ENCODE measurements around the gene TEX264. TPM values are rescaled to one million over a fixed set of nuclear protein-coding genes. Genes with fewer than 3 reads are reported as not detected.

The TEX264 gene
- total and polyA plus RNA-seq, 2 experiments from 2014 or later, result 59.6 to 98.7 TPM

DNA sequence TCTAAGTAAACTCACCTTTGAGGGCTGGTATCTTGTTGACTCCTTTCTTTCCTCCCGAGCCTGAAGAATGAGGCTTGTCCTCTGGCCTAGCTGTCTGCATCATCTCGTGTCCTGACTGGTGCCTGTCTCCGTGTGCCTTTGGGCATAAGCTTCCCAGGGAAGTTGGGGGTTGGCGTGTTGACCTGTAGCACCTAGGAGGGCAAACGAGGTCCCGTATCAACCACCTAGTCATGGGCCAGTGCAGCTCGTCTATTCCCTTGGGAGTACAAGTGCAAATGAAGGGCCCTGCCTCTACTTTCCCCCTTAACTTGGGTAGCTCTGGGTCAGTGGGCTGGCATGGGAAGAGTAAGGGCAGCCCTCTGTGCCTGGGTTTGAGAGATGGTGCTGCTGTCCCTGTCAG lies 8.7 kb downstream of the TEX264 start:
- no peak overlapping the region for H3K27ac ChIP-seq
- peaks cover 4% of the 10 kb centered on the region for H3K4me1 ChIP-seq (ENCODE audit: insufficient read depth)

DNA sequence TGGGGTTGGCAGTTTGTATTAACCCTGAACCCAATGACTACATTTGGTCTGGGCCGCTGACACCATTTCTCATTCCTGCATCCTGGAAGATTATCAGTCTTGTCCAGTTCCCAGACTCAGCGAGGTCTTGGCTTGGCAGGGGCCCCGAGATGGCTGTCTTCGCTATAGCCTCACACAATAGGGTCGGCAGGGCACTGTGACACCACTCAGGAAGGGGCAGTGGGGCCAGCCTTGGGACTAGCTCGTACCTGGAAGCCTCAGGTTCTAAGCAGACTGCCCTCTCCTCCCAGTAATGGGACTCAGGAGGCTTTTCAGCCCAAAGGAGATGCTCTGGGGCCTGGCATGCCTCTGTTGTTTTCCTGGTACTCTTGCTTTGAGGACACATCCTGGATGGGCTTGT lies 9.1 kb downstream of the TEX264 start:
- H2AFZ ChIP-seq, result no peak overlapping the region
- H3K79me2 ChIP-seq, result peaks cover 5% of the 10 kb centered on the region
- 96% methylated on average over 6 of the region's 6 CpGs for WGBS (ENCODE audit: low lambda C conversion rate, missing lambda C conversion rate)
- DNase-seq (ENCODE audit: low spot score), result no peak
- TF ChIP-seq EZH2phosphoT487 (IDR thresholded peaks at IDR 0.05; ENCODE audit: low read depth, severe bottlenecking, unreplicated experiment), result no peak
- no peak for TF ChIP-seq EZH2 (IDR thresholded peaks at IDR 0.05; ENCODE audit: borderline replicate concordance)
- TF ChIP-seq, protein P1, sequence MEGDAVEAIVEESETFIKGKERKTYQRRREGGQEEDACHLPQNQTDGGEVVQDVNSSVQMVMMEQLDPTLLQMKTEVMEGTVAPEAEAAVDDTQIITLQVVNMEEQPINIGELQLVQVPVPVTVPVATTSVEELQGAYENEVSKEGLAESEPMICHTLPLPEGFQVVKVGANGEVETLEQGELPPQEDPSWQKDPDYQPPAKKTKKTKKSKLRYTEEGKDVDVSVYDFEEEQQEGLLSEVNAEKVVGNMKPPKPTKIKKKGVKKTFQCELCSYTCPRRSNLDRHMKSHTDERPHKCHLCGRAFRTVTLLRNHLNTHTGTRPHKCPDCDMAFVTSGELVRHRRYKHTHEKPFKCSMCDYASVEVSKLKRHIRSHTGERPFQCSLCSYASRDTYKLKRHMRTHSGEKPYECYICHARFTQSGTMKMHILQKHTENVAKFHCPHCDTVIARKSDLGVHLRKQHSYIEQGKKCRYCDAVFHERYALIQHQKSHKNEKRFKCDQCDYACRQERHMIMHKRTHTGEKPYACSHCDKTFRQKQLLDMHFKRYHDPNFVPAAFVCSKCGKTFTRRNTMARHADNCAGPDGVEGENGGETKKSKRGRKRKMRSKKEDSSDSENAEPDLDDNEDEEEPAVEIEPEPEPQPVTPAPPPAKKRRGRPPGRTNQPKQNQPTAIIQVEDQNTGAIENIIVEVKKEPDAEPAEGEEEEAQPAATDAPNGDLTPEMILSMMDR (IDR thresholded peaks at IDR 0.05; ENCODE audit: poor library complexity), result no peak
- no peaks in the 10 kb centered on the region for H3K27me3 ChIP-seq
- H3K4me3 ChIP-seq, result no peak overlapping the region
- H3K9me3 ChIP-seq (ENCODE audit: low read depth), result no peaks in the 10 kb centered on the region
- H3K9me2 ChIP-seq (replicated peaks; ENCODE audit: insufficient read depth), result no peaks in the 10 kb centered on the region
- H4K20me1 ChIP-seq (ENCODE audit: insufficient read depth, poor library complexity, severe bottlenecking), result no peaks in the 10 kb centered on the region
- H3K4me1 ChIP-seq (ENCODE audit: insufficient read depth), result peaks cover 4% of the 10 kb centered on the region
- no peak overlapping the region for H3K4me2 ChIP-seq
- no peaks in the 10 kb centered on the region for H3K36me3 ChIP-seq (replicated peaks; ENCODE audit: insufficient read depth, low read depth)
- H3K27ac ChIP-seq, result no peak overlapping the region

More for the DNA sequence above, 8.7 kb downstream of the TEX264 start:
- Histone ChIP-seq H3K79me2 (peaks cover 5% of the 10 kb centered on the region), H3K27me3 (no peaks in the 10 kb centered on the region), H3K4me2 (no peak overlapping the region), H2AFZ (no peak overlapping the region), H3K9me2 (replicated peaks; ENCODE audit: insufficient read depth) (no peaks in the 10 kb centered on the region), H4K20me1 (ENCODE audit: insufficient read depth, poor library complexity, severe bottlenecking) (no peaks in the 10 kb centered on the region), H3K36me3 (replicated peaks; ENCODE audit: insufficient read depth, low read depth) (no peaks in the 10 kb centered on the region), H3K4me3 (no peak overlapping the region), H3K9me3 (ENCODE audit: low read depth) (no peaks in the 10 kb centered on the region)
- no peak for TF ChIP-seq EZH2 (IDR thresholded peaks at IDR 0.05; ENCODE audit: borderline replicate concordance)
- no peak for TF ChIP-seq EZH2phosphoT487 (IDR thresholded peaks at IDR 0.05; ENCODE audit: low read depth, severe bottlenecking, unreplicated experiment)
- TF ChIP-seq, protein P1 (IDR thresholded peaks at IDR 0.05; ENCODE audit: poor library complexity), result no peak
- 94% methylated on average over 7 of the region's 7 CpGs for WGBS (ENCODE audit: low lambda C conversion rate, missing lambda C conversion rate)
- no peak for DNase-seq (ENCODE audit: low spot score)

DNA sequence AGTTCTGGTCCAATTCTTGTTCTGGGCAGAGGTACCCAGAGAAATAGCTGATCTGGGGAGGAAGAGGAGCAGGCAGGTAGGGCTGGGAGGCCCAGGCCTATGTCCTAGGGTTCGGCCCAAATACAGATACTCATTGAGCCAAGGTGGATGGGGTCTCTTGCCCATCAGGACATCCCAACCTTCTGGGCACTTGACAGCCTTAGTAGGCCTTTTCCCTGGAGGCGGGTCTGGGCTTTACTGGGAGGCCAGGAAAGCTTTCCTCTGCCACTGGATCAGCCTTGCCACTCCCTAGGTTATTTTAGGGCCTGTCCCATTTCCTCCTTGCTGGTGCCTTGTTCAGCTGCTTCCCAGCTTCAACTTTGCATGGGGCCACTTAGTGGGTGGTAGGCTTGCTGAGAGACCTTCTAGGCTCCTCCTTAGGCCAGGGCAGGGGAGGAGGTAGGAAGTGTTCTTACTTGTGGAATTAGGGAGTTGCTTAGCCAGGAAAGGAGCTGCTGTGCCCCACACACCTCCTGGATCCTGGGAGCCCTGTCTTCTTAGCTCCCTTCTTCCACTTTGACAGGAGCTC lies 9.7 kb downstream of the TEX264 start:
- Histone ChIP-seq H3K36me3 (replicated peaks; ENCODE audit: insufficient read depth, low read depth) (no peaks in the 10 kb centered on the region), H3K27ac (no peak overlapping the region), H2AFZ (no peak overlapping the region), H3K4me2 (no peak overlapping the region), H3K79me2 (peaks cover 3% of the 10 kb centered on the region), H3K9me2 (replicated peaks; ENCODE audit: insufficient read depth) (no peaks in the 10 kb centered on the region), H3K27me3 (no peaks in the 10 kb centered on the region), H4K20me1 (ENCODE audit: insufficient read depth, poor library complexity, severe bottlenecking) (no peaks in the 10 kb centered on the region), H3K9me3 (ENCODE audit: low read depth) (no peaks in the 10 kb centered on the region), H3K4me3 (no peak overlapping the region), H3K4me1 (ENCODE audit: insufficient read depth) (peaks cover 4% of the 10 kb centered on the region)
- DNase-seq (ENCODE audit: low spot score), result no peak
- WGBS (ENCODE audit: low lambda C conversion rate, missing lambda C conversion rate), result 98% methylated on average over 2 of the region's 2 CpGs
- TF ChIP-seq EZH2 (IDR thresholded peaks at IDR 0.05; ENCODE audit: borderline replicate concordance) (no peak), EZH2phosphoT487 (IDR thresholded peaks at IDR 0.05; ENCODE audit: low read depth, severe bottlenecking, unreplicated experiment) (no peak)
- TF ChIP-seq, protein P1 (IDR thresholded peaks at IDR 0.05; ENCODE audit: poor library complexity), result no peak
